Panc1 (cell line): Measurements from ENCODE around the gene IKBIP. TPM values are rescaled to one million over a fixed set of nuclear protein-coding genes. Genes with fewer than 3 reads are reported as not detected.

ENCODE experiments used
- ATAC-seq: fragments of 200-7000 bp; cut with Tn5 transposase; 2 replicates; pipeline ENCODE4 v1.9.1; 2020; ENCODE audit warnings: mild to moderate bottlenecking, moderate library complexity
- BruUV-seq: library from RNA; stranded (reverse); fragments of 400-500 nt; replicated peaks from 2 replicates; lab custom pipeline; 2021; lab: Mats Ljungman, UMichigan
- CTCF ChIA-PET: fragments of 300-600 bp; sonication (Branson Sonifier 250); formaldehyde crosslinking; loops from one replicate; lab custom pipeline; 2022; ENCODE audit warnings: antibody characterized with exemption; lab: Charles Lee
- POLR2A ChIA-PET: fragments of 300-600 bp; sonication (Branson Sonifier 250); formaldehyde crosslinking; loops from one replicate; lab custom pipeline; 2022; ENCODE audit warnings: antibody characterized with exemption; lab: Charles Lee
- DNase-seq: peaks from one replicate; pipeline ENCODE4 v3.0.0-alpha.2; 2010; ENCODE audit warnings: low read depth, low spot score
- H3K27ac ChIP-seq: 2 replicates; pipeline ENCODE4 v1.5.1; 2011; ENCODE audit warnings: mild to moderate bottlenecking, low read length, inconsistent platforms
- H3K27me3 ChIP-seq: fragments of 200-500 bp; sonication (Bioruptor generic); 2 replicates; pipeline ENCODE4 v1.6.0; 2014; ENCODE audit warnings: low read length, inconsistent platforms; ENCODE audit not compliant: control insufficient read depth, insufficient read depth
- H3K36me3 ChIP-seq: fragments of 200-500 bp; sonication (Bioruptor generic); 2 replicates; pipeline ENCODE4 v1.5.1; 2014; ENCODE audit warnings: inconsistent platforms, mild to moderate bottlenecking, low read length, moderate library complexity; ENCODE audit not compliant: control insufficient read depth, insufficient read depth
- H3K4me1 ChIP-seq: 2 replicates; pipeline ENCODE4 v1.5.1; 2011; ENCODE audit warnings: inconsistent platforms, mild to moderate bottlenecking, low read length, moderate library complexity; ENCODE audit not compliant: control insufficient read depth, insufficient read depth
- H3K4me3 ChIP-seq, 2 experiments: 2 replicates each; pipeline ENCODE4 v1.5.1; 2011 to 2012; ENCODE audit warnings: low read depth in 2 of 2, low read length in 2 of 2, mild to moderate bottlenecking in 2 of 2, inconsistent platforms in 1 of 2, moderate library complexity in 1 of 2
- H3K9me3 ChIP-seq: fragments of 200-500 bp; sonication (Bioruptor generic); 2 replicates; pipeline ENCODE4 v1.5.1; 2014; ENCODE audit warnings: low read depth, mild to moderate bottlenecking, inconsistent platforms, low read length, moderate library complexity; ENCODE audit not compliant: control insufficient read depth, insufficient read depth
- POLR2AphosphoS5 ChIP-seq: IDR thresholded peaks from 2 replicates; pipeline ENCODE4 v1.6.1; 2012; ENCODE audit warnings: mild to moderate bottlenecking, low read depth, low read length, moderate library complexity
- SIN3A ChIP-seq: IDR thresholded peaks from 2 replicates; pipeline ENCODE4 v1.6.1; 2012; ENCODE audit warnings: low read depth, mild to moderate bottlenecking, low read length, moderate library complexity, borderline replicate concordance; ENCODE audit not compliant: insufficient read depth
- TCF7L2 ChIP-seq: IDR thresholded peaks from 2 replicates; pipeline ENCODE4 v1.6.1; 2011; ENCODE audit warnings: mild to moderate bottlenecking, low read depth, low read length, inconsistent platforms
- in situ Hi-C: cut with HindIII; loops from 2 replicates; pipeline ENCODE4 v1.10.0; 2016; ENCODE audit warnings: low sequenced_read_pairs, low pct_unique_long_range_greater_than_20kb
- intact Hi-C: fragments of 100-400 bp; cut with micrococcal nuclease; formaldehyde crosslinking; loops from one replicate; pipeline ENCODE4 v1.10.0; 2022; ENCODE audit not compliant: unreplicated experiment
- total RNA-seq: library from RNA; stranded (reverse); gene quantifications from one replicate; pipeline ENCODE4 v1.2.1, GENCODE V29; 2021; ENCODE audit not compliant: unreplicated experiment
- TF ChIP-seq, protein P1 (sequence below): fragments of 450-650 bp; IDR thresholded peaks from 2 replicates; pipeline ENCODE4 v1.5.1; 2017; ENCODE audit warnings: mild to moderate bottlenecking
- TF ChIP-seq, protein P2 (sequence below), 2 experiments: IDR thresholded peaks; 2 replicates each; pipeline ENCODE4 v1.6.1; 2011 to 2012; ENCODE audit warnings: low read depth in 2 of 2, control low read depth in 1 of 2, low read length in 1 of 2, mild to moderate bottlenecking in 1 of 2, moderate library complexity in 1 of 2; ENCODE audit not compliant: insufficient read depth in 1 of 2

IKBIP gene
- total RNA-seq, 1 experiment from 2014 or later = 33.7 TPM

DNA sequence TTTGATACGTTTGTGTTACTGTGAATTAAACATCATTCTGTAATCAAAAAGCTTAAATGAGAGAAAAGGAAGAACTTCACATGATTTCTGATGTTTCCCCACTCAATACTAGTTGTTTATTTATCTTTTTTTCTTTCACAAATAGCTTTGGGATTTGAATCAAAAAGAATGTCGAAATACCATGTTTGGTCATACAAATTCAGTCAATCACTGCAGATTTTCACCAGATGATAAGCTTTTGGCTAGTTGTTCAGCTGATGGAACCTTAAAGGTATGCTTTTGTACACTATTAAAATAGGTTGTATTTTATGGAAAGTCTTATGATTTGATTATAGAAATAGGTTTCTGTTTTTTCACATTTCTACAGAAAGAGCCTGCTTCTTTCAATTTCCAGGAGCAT, 42.0 kb upstream of the IKBIP start:
- no peak for TF ChIP-seq TCF7L2
- Histone ChIP-seq H3K27ac (no peak overlapping the region), H3K4me3 (no peak overlapping the region), H3K36me3 (peaks cover 16% of the 10 kb centered on the region), H3K27me3 (no peaks in the 10 kb centered on the region), H3K4me1 (no peaks in the 10 kb centered on the region), H3K9me3 (no peaks in the 10 kb centered on the region)
- in situ Hi-C loops (no loop called here), intact Hi-C loops (no loop called here)
- ATAC-seq = no peak
- DNase-seq = no peak
- CTCF ChIA-PET = no interaction called here
- BruUV-seq = no TSS peak
- POLR2A ChIA-PET = no interaction called here

DNA sequence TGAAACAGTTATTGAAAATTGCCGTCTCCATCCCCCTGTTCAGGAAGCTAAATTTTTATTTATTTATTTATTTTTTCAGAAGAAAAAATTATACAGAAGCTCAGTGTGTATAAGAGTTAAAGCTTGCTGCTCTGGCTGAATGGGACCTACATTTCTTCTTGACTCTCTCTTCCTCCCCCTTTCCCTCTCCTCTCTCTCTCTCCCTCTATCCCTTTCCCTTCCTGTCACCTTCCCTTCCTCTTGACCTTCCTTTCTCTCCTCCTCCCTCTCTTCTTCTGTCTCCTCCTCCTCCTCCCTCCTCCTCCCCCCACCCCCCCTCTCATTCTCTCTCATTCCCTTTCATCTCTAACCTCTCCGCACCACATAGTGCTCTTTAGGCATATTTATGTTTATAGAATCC, 39.6 kb upstream of the IKBIP start:
- TF ChIP-seq, protein P1, sequence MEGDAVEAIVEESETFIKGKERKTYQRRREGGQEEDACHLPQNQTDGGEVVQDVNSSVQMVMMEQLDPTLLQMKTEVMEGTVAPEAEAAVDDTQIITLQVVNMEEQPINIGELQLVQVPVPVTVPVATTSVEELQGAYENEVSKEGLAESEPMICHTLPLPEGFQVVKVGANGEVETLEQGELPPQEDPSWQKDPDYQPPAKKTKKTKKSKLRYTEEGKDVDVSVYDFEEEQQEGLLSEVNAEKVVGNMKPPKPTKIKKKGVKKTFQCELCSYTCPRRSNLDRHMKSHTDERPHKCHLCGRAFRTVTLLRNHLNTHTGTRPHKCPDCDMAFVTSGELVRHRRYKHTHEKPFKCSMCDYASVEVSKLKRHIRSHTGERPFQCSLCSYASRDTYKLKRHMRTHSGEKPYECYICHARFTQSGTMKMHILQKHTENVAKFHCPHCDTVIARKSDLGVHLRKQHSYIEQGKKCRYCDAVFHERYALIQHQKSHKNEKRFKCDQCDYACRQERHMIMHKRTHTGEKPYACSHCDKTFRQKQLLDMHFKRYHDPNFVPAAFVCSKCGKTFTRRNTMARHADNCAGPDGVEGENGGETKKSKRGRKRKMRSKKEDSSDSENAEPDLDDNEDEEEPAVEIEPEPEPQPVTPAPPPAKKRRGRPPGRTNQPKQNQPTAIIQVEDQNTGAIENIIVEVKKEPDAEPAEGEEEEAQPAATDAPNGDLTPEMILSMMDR = no peak
- TF ChIP-seq, protein P2, sequence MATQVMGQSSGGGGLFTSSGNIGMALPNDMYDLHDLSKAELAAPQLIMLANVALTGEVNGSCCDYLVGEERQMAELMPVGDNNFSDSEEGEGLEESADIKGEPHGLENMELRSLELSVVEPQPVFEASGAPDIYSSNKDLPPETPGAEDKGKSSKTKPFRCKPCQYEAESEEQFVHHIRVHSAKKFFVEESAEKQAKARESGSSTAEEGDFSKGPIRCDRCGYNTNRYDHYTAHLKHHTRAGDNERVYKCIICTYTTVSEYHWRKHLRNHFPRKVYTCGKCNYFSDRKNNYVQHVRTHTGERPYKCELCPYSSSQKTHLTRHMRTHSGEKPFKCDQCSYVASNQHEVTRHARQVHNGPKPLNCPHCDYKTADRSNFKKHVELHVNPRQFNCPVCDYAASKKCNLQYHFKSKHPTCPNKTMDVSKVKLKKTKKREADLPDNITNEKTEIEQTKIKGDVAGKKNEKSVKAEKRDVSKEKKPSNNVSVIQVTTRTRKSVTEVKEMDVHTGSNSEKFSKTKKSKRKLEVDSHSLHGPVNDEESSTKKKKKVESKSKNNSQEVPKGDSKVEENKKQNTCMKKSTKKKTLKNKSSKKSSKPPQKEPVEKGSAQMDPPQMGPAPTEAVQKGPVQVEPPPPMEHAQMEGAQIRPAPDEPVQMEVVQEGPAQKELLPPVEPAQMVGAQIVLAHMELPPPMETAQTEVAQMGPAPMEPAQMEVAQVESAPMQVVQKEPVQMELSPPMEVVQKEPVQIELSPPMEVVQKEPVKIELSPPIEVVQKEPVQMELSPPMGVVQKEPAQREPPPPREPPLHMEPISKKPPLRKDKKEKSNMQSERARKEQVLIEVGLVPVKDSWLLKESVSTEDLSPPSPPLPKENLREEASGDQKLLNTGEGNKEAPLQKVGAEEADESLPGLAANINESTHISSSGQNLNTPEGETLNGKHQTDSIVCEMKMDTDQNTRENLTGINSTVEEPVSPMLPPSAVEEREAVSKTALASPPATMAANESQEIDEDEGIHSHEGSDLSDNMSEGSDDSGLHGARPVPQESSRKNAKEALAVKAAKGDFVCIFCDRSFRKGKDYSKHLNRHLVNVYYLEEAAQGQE (IDR thresholded peaks at IDR 0.05; ENCODE audit: insufficient read depth in 1 of 2, low read depth in 2 of 2, low read length in 1 of 2) = no peak
- TF ChIP-seq POLR2AphosphoS5 (no peak), SIN3A (no peak), TCF7L2 (no peak)
- ATAC-seq (no peak), DNase-seq (no peak)
- BruUV-seq = no TSS peak
- Histone ChIP-seq H3K4me1 (no peaks in the 10 kb centered on the region), H3K36me3 (peaks cover 24% of the 10 kb centered on the region), H3K9me3 (no peaks in the 10 kb centered on the region), H3K27me3 (no peaks in the 10 kb centered on the region), H3K4me3 (no peak overlapping the region), H3K27ac (no peak overlapping the region)
- intact Hi-C loops = no loop called here
- ChIA-PET CTCF (no interaction called here), POLR2A (interaction anchor here (0.7 kb wide), 1 partner anchor 8 kb away, joined by 4 read pairs; no protein-coding TSS in a partner anchor)
- in situ Hi-C loops = no loop called here

DNA sequence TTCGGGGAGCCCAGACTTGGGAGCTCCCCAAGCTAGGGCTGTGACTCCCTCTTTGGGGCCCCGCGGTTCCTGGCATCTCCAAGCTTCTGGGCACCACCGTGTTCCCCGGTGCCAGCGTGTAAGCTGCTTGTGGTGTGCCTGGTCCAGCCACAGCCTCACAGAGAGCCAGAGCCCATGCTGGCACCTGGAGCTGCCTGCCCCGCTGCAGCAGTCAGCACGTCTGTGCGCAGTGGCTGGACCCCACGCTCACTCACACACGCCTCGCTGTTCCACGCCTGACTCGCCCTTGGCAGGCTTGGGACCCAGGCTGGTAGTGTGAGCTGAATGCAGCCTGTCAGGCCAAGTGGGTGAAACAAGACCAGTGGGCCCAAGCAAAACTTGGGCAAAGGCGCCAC, 35.0 kb upstream of the IKBIP start:
- Histone ChIP-seq H3K4me1 (no peaks in the 10 kb centered on the region), H3K27me3 (no peaks in the 10 kb centered on the region), H3K27ac (no peak overlapping the region), H3K36me3 (peaks cover 22% of the 10 kb centered on the region), H3K9me3 (no peaks in the 10 kb centered on the region), H3K4me3 (no peak overlapping the region)
- BruUV-seq = no TSS peak
- no peak for DNase-seq
- no peak for ATAC-seq
- in situ Hi-C loops = no loop called here
- intact Hi-C loops = no loop called here
- TF ChIP-seq, protein P1 = no peak
- TF ChIP-seq TCF7L2 (no peak), POLR2AphosphoS5 (no peak), SIN3A (no peak)
- TF ChIP-seq, protein P2 (IDR thresholded peaks at IDR 0.05; ENCODE audit: insufficient read depth in 1 of 2, low read depth in 2 of 2, low read length in 1 of 2) = no peak
- ChIA-PET POLR2A (no interaction called here), CTCF (no interaction called here)
